ENCODE data around the gene FKBP9. TPM values are rescaled to one million over a fixed set of nuclear protein-coding genes. Genes with fewer than 3 reads are reported as not detected.

FKBP9 gene
- total and polyA plus RNA-seq, 2 of the 8 experiments (the other 6 are each of a cell fraction or from before 2014, with no cell fraction given): 7.2 to 10.1 TPM

DNA sequence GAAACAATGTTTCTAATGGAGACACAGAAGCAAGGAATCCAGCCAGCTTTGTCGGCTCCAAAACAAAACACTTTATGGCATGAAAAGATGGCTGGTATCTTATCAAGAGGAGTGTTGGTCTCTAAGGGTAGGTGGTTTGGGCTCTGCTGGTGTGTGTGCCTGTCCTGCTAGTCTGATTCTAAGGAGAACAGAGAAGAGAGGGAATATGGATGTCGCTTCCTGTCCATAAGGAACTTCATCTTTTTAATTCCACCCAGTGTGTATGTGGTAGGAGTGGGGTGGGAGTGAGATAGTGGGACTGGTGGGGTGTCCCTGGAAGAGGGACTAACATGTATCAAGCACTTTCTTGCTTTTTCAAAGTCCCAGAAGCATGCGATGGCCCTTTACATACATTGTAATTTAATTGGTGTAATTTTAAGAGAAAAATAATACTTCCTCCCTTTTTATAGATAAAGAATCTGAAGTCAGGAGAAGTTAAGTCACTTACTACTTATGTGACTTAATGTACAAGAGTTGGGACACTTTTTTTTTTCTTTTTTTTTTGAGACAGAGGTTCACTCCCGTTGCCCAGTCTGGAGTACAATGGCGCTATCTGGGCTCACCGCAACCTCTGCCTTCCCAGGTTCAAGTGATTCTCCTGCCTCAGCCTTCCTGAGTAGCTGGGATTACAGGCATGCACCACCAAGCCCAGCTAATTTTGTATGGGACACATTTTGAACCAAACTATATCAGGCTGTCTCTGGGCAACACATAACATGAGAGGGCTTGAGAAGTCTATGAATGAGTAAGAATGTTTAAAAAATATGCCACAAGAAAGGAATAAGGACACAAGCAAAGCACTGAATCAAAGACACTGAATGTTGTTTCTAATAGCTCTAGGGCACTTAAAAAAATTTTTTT is 86.5 kb downstream of the FKBP9 start (continued):
- no peak for TF ChIP-seq GTF2F1 (IDR thresholded peaks at IDR 0.05; ENCODE audit: borderline replicate concordance, low read depth, low read length)

All from H1 (cell line).